GM23338 (cell line): Measurements from ENCODE around the gene FBLIM1. TPM values are rescaled to one million over a fixed set of nuclear protein-coding genes. Genes with fewer than 3 reads are reported as not detected.
A peak's percentile ranks its signal among the peaks of the same experiment; 100 is the strongest.

Experiments used
- ATAC-seq: fragments of 200-7000 bp; cut with Tn5 transposase; 3 replicates; pipeline ENCODE4 v1.9.1; 2020
- DNase-seq: peaks from one replicate; pipeline ENCODE4 v3.0.0-alpha.2; 2015; ENCODE audit warnings: low spot score
- H2AFZ ChIP-seq: fragments of 200-600 bp; sonication (generic); 2 replicates; pipeline ENCODE4 v1.8.0; 2016; ENCODE audit warnings: antibody characterized with exemption, mild to moderate bottlenecking, moderate library complexity
- H3F3A ChIP-seq: fragments of 200-600 bp; sonication (generic); replicated peaks from 2 replicates; pipeline ENCODE4 v1.8.0; 2017; ENCODE audit warnings: antibody characterized with exemption, mixed run types, low read depth
- H3K27ac ChIP-seq: fragments of 200-600 bp; sonication (generic); 2 replicates; pipeline ENCODE4 v1.6.1; 2016; ENCODE audit warnings: low read depth
- H3K27me3 ChIP-seq: fragments of 200-600 bp; sonication (generic); 2 replicates; pipeline ENCODE4 v1.8.0; 2016; ENCODE audit warnings: mild to moderate bottlenecking, mixed run types, moderate library complexity; ENCODE audit not compliant: insufficient read depth
- H3K36me3 ChIP-seq: fragments of 200-600 bp; sonication (generic); 2 replicates; pipeline ENCODE4 v1.8.0; 2016; ENCODE audit warnings: mild to moderate bottlenecking; ENCODE audit not compliant: insufficient read depth
- H3K4me1 ChIP-seq: fragments of 200-600 bp; sonication (generic); 2 replicates; pipeline ENCODE4 v1.8.0; 2016; ENCODE audit warnings: mild to moderate bottlenecking, moderate library complexity; ENCODE audit not compliant: insufficient read depth
- H3K4me2 ChIP-seq: fragments of 200-600 bp; sonication (generic); 2 replicates; pipeline ENCODE4 v1.7.1; 2017; ENCODE audit warnings: mixed run types
- H3K4me3 ChIP-seq: fragments of 200-600 bp; sonication (generic); 2 replicates; pipeline ENCODE4 v1.6.1; 2016; ENCODE audit warnings: mixed run types
- H3K79me2 ChIP-seq: fragments of 200-600 bp; sonication (generic); replicated peaks from 2 replicates; pipeline ENCODE4 v1.8.0; 2017; ENCODE audit warnings: mild to moderate bottlenecking; ENCODE audit not compliant: insufficient read depth
- H3K9me2 ChIP-seq: fragments of 200-600 bp; sonication (generic); 2 replicates; pipeline ENCODE4 v1.8.0; 2017; ENCODE audit not compliant: insufficient read depth
- H4K20me1 ChIP-seq: fragments of 200-600 bp; sonication (generic); replicated peaks from 2 replicates; pipeline ENCODE4 v1.8.0; 2017; ENCODE audit warnings: mild to moderate bottlenecking; ENCODE audit not compliant: insufficient read depth
- H3K27ac Mint-ChIP-seq: 2 replicates; pipeline ENCODE4 v1.8.0; 2020; ENCODE audit warnings: inconsistent platforms, mild to moderate bottlenecking, moderate library complexity, mixed read lengths
- H3K27me3 Mint-ChIP-seq: 3 replicates; pipeline ENCODE4 v1.8.0; 2022; ENCODE audit warnings: low read depth, mild to moderate bottlenecking, moderate library complexity, mixed read lengths, inconsistent platforms; ENCODE audit not compliant: insufficient read depth, poor library complexity
- H3K36me3 Mint-ChIP-seq: 3 replicates; pipeline ENCODE4 v1.8.0; 2021; ENCODE audit warnings: low read depth, mild to moderate bottlenecking, inconsistent platforms, moderate library complexity, mixed read lengths
- H3K4me1 Mint-ChIP-seq: 3 replicates; pipeline ENCODE4 v1.8.0; 2020; ENCODE audit warnings: mild to moderate bottlenecking, inconsistent platforms, mixed read lengths
- H3K4me3 Mint-ChIP-seq: 3 replicates; pipeline ENCODE4 v1.8.0; 2021; ENCODE audit warnings: moderate library complexity, mild to moderate bottlenecking, inconsistent platforms, mixed read lengths
- H3K9me3 Mint-ChIP-seq: 3 replicates; pipeline ENCODE4 v1.8.0; 2020; ENCODE audit warnings: moderate library complexity, mild to moderate bottlenecking, inconsistent platforms, mixed read lengths
- CREB1 ChIP-seq: fragments of 250-450 bp; sonication (Bioruptor Pico); IDR thresholded peaks from 2 replicates; pipeline ENCODE4 v1.5.0; 2020; ENCODE audit warnings: low read depth, mild to moderate bottlenecking, moderate library complexity
- EZH2 ChIP-seq: fragments of 200-600 bp; sonication (generic); IDR thresholded peaks from one replicate; pipeline ENCODE4 v1.8.0; 2017; ENCODE audit warnings: antibody characterized with exemption, mild to moderate bottlenecking, low read depth; ENCODE audit not compliant: unreplicated experiment
- EZH2phosphoT487 ChIP-seq: fragments of 200-600 bp; sonication (generic); IDR thresholded peaks from one replicate; pipeline ENCODE4 v1.8.1; 2018; ENCODE audit warnings: antibody characterized with exemption; ENCODE audit not compliant: unreplicated experiment
- JUNB ChIP-seq: IDR thresholded peaks from one replicate; pipeline ENCODE4 v1.6.1; 2016; ENCODE audit warnings: antibody characterized with exemption; ENCODE audit not compliant: unreplicated experiment
- NANOG ChIP-seq: IDR thresholded peaks from 2 replicates; pipeline ENCODE4 v1.6.1; 2016; ENCODE audit warnings: antibody characterized with exemption, borderline replicate concordance
- POLR2AphosphoS5 ChIP-seq: IDR thresholded peaks from 2 replicates; pipeline ENCODE4 v1.6.1; 2016; ENCODE audit warnings: antibody characterized with exemption, low read depth
- STAT1 ChIP-seq: IDR thresholded peaks from one replicate; pipeline ENCODE4 v1.6.1; 2016; ENCODE audit warnings: antibody characterized with exemption; ENCODE audit not compliant: unreplicated experiment
- ZNF331 ChIP-seq: fragments of 250-450 bp; sonication (Bioruptor Pico); IDR thresholded peaks from 2 replicates; pipeline ENCODE4 v1.5.0; 2020; ENCODE audit warnings: low read depth, mild to moderate bottlenecking, moderate library complexity
- polyA plus RNA-seq: library from polyadenylated mRNA; unstranded; fragments of >200 nt; fragmentation: Nextera tagmentation; extraction: Ambion mirVana; gene quantifications from 2 replicates; pipeline ENCODE4 v1.2.1, GENCODE V29; 2016
- total RNA-seq: library from RNA; depleted of rRNA; stranded (reverse); fragments of >200 nt; shearing (Covaris generic); gene quantifications from 2 replicates; pipeline ENCODE4 v1.2.3, GENCODE V29; 2014
- TF ChIP-seq, protein P1 (sequence below): IDR thresholded peaks from 2 replicates; pipeline ENCODE4 v1.6.1; 2016; ENCODE audit warnings: antibody characterized with exemption
- TF ChIP-seq, protein P2 (sequence below): IDR thresholded peaks from one replicate; pipeline ENCODE4 v1.6.1; 2018; ENCODE audit warnings: antibody characterized with exemption; ENCODE audit not compliant: unreplicated experiment
- TF ChIP-seq, protein P3 (sequence below), 2 experiments: fragments of 200-600 bp in 1 of 2; sonication (generic) in 1 of 2; conservative IDR thresholded peaks; 2 replicates each; pipeline versions ENCODE4 v1.5.1 to v1.6.1; 2016 to 2017; ENCODE audit warnings: antibody characterized with exemption in 2 of 2, low read depth in 2 of 2, mild to moderate bottlenecking in 2 of 2, moderate library complexity in 1 of 2
- TF ChIP-seq, protein P4 (sequence below): fragments of 250-450 bp; sonication (Bioruptor Pico); IDR thresholded peaks from 2 replicates; pipeline ENCODE4 v1.5.0; 2020; ENCODE audit warnings: mild to moderate bottlenecking, moderate library complexity

The FBLIM1 gene
- total and polyA plus RNA-seq, 2 experiments from 2014 or later: 41.7 to 81.7 TPM

DNA sequence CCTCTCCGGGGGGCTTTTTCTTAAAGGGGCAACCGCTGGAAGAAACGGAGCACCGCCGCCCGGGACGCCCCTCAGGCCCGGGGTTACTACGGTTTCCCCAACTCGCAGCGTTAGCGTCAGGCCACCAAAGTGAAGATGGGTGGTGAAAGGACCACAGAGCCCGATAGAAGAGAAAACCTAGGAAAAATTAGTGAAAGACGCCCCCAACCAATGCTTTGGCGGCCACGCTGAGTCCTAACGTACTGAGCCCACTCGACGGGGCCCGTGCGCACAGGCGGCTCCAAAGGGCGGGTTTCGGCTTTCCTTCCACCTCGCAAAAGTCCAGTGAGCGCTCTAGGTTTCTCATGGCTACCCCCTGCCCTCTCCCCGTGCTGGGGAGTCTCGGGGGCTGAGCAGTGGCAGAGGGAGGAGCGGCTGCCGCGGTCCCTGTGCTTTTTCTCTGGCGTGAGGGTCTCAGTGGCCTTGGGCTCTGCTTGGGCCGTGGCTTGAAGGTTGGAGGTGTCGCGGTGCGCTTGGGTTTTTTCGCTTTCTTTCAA lies 76.7 kb downstream of the FBLIM1 start:
- Histone ChIP-seq H3K4me1 (peaks cover 8% of the 10 kb centered on the region), H3K27ac (peak overlapping the region; percentile 100), H3K4me2 (peak overlapping the region; percentile 80), H3F3A (peaks cover 9% of the 10 kb centered on the region; the same call in 1 of the 2 replicates), H4K20me1 (no peaks in the 10 kb centered on the region), H2AFZ (peak overlapping the region; percentile 30; the same call in 1 of the 2 replicates), H3K4me3 (peak overlapping the region; percentile 86), H3K27me3 (peaks cover 8% of the 10 kb centered on the region; the same call in 1 of the 2 replicates), H3K79me2 (peaks cover 7% of the 10 kb centered on the region; the same call in 1 of the 2 replicates), H3K36me3 (no peaks in the 10 kb centered on the region), H3K9me2 (no peaks in the 10 kb centered on the region)
- Mint-ChIP-seq H3K36me3 (peaks cover 15% of the 10 kb centered on the region), H3K27me3 (peaks cover 27% of the 10 kb centered on the region), H3K4me3 (peak overlapping the region; percentile 92), H3K4me1 (peaks cover 30% of the 10 kb centered on the region), H3K27ac (peak overlapping the region; percentile 99), H3K9me3 (no peaks in the 10 kb centered on the region; the same call in 2 of the 3 replicates)
- ATAC-seq (peak; percentile 15), DNase-seq (no peak)
- TF ChIP-seq, protein P1, sequence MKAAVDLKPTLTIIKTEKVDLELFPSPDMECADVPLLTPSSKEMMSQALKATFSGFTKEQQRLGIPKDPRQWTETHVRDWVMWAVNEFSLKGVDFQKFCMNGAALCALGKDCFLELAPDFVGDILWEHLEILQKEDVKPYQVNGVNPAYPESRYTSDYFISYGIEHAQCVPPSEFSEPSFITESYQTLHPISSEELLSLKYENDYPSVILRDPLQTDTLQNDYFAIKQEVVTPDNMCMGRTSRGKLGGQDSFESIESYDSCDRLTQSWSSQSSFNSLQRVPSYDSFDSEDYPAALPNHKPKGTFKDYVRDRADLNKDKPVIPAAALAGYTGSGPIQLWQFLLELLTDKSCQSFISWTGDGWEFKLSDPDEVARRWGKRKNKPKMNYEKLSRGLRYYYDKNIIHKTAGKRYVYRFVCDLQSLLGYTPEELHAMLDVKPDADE: no peak
- TF ChIP-seq, protein P2, sequence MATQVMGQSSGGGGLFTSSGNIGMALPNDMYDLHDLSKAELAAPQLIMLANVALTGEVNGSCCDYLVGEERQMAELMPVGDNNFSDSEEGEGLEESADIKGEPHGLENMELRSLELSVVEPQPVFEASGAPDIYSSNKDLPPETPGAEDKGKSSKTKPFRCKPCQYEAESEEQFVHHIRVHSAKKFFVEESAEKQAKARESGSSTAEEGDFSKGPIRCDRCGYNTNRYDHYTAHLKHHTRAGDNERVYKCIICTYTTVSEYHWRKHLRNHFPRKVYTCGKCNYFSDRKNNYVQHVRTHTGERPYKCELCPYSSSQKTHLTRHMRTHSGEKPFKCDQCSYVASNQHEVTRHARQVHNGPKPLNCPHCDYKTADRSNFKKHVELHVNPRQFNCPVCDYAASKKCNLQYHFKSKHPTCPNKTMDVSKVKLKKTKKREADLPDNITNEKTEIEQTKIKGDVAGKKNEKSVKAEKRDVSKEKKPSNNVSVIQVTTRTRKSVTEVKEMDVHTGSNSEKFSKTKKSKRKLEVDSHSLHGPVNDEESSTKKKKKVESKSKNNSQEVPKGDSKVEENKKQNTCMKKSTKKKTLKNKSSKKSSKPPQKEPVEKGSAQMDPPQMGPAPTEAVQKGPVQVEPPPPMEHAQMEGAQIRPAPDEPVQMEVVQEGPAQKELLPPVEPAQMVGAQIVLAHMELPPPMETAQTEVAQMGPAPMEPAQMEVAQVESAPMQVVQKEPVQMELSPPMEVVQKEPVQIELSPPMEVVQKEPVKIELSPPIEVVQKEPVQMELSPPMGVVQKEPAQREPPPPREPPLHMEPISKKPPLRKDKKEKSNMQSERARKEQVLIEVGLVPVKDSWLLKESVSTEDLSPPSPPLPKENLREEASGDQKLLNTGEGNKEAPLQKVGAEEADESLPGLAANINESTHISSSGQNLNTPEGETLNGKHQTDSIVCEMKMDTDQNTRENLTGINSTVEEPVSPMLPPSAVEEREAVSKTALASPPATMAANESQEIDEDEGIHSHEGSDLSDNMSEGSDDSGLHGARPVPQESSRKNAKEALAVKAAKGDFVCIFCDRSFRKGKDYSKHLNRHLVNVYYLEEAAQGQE: no peak
- TF ChIP-seq POLR2AphosphoS5: no peak
- TF ChIP-seq, protein P3, sequence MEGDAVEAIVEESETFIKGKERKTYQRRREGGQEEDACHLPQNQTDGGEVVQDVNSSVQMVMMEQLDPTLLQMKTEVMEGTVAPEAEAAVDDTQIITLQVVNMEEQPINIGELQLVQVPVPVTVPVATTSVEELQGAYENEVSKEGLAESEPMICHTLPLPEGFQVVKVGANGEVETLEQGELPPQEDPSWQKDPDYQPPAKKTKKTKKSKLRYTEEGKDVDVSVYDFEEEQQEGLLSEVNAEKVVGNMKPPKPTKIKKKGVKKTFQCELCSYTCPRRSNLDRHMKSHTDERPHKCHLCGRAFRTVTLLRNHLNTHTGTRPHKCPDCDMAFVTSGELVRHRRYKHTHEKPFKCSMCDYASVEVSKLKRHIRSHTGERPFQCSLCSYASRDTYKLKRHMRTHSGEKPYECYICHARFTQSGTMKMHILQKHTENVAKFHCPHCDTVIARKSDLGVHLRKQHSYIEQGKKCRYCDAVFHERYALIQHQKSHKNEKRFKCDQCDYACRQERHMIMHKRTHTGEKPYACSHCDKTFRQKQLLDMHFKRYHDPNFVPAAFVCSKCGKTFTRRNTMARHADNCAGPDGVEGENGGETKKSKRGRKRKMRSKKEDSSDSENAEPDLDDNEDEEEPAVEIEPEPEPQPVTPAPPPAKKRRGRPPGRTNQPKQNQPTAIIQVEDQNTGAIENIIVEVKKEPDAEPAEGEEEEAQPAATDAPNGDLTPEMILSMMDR (conservative IDR thresholded peaks at IDR 0.05; ENCODE audit: low read depth in 2 of 2): no peak
- TF ChIP-seq CREB1: no peak
- TF ChIP-seq EZH2: no peak
- TF ChIP-seq NANOG: no peak
- TF ChIP-seq ZNF331 (CRISPR knock-in tag): no peak
- no peak for TF ChIP-seq JUNB
- TF ChIP-seq, protein P4, sequence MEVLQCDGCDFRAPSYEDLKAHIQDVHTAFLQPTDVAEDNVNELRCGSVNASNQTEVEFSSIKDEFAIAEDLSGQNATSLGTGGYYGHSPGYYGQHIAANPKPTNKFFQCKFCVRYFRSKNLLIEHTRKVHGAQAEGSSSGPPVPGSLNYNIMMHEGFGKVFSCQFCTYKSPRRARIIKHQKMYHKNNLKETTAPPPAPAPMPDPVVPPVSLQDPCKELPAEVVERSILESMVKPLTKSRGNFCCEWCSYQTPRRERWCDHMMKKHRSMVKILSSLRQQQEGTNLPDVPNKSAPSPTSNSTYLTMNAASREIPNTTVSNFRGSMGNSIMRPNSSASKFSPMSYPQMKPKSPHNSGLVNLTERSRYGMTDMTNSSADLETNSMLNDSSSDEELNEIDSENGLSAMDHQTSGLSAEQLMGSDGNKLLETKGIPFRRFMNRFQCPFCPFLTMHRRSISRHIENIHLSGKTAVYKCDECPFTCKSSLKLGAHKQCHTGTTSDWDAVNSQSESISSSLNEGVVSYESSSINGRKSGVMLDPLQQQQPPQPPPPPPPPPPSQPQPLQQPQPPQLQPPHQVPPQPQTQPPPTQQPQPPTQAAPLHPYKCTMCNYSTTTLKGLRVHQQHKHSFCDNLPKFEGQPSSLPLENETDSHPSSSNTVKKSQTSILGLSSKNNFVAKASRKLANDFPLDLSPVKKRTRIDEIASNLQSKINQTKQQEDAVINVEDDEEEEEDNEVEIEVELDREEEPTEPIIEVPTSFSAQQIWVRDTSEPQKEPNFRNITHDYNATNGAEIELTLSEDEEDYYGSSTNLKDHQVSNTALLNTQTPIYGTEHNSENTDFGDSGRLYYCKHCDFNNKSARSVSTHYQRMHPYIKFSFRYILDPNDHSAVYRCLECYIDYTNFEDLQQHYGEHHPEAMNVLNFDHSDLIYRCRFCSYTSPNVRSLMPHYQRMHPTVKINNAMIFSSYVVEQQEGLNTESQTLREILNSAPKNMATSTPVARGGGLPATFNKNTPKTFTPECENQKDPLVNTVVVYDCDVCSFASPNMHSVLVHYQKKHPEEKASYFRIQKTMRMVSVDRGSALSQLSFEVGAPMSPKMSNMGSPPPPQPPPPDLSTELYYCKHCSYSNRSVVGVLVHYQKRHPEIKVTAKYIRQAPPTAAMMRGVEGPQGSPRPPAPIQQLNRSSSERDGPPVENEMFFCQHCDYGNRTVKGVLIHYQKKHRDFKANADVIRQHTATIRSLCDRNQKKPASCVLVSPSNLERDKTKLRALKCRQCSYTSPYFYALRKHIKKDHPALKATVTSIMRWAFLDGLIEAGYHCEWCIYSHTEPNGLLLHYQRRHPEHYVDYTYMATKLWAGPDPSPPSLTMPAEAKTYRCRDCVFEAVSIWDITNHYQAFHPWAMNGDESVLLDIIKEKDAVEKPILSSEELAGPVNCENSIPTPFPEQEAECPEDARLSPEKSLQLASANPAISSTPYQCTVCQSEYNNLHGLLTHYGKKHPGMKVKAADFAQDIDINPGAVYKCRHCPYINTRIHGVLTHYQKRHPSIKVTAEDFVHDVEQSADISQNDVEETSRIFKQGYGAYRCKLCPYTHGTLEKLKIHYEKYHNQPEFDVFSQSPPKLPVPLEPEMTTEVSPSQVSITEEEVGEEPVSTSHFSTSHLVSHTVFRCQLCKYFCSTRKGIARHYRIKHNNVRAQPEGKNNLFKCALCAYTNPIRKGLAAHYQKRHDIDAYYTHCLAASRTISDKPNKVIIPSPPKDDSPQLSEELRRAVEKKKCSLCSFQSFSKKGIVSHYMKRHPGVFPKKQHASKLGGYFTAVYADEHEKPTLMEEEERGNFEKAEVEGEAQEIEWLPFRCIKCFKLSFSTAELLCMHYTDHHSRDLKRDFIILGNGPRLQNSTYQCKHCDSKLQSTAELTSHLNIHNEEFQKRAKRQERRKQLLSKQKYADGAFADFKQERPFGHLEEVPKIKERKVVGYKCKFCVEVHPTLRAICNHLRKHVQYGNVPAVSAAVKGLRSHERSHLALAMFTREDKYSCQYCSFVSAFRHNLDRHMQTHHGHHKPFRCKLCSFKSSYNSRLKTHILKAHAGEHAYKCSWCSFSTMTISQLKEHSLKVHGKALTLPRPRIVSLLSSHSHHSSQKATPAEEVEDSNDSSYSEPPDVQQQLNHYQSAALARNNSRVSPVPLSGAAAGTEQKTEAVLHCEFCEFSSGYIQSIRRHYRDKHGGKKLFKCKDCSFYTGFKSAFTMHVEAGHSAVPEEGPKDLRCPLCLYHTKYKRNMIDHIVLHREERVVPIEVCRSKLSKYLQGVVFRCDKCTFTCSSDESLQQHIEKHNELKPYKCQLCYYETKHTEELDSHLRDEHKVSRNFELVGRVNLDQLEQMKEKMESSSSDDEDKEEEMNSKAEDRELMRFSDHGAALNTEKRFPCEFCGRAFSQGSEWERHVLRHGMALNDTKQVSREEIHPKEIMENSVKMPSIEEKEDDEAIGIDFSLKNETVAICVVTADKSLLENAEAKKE (CRISPR knock-in tag): no peak
- TF ChIP-seq STAT1: no peak
- no peak for TF ChIP-seq EZH2phosphoT487
